ENCODE data around the gene OSCP1.

The OSCP1 gene

DNA sequence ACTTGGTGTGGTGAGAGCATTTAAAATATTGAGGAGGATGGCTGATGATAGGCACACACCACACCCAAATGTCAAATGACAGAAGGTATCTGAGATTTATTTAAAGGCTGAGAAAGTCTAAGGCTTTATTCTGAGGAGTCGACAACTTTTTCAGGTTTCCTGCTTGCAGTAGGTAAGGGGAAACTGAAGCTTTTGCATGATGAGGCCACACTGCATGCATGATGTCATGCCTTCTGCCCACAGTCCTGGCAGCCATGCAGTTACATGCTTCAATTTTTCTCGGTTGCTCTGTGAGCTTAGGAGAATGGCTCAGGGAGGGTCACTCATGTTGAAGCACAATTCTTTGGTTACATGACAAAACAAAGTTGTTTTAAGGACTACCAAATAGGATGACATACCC lies 7.0 kb downstream of the OSCP1 start:
- DNase-seq: no peak

- no peak for DNase-seq
Measured at GRCh38 chr1:36442337-36442736, 7.9 kb downstream of the OSCP1 start.

- DNase-seq: no peak
Measured at GRCh38 chr1:36440646-36441045, 9.6 kb downstream of the OSCP1 start.

GRCh38 chr1:36440044-36440443 lies 10.2 kb downstream of the OSCP1 start:
- no peak for DNase-seq

DNA sequence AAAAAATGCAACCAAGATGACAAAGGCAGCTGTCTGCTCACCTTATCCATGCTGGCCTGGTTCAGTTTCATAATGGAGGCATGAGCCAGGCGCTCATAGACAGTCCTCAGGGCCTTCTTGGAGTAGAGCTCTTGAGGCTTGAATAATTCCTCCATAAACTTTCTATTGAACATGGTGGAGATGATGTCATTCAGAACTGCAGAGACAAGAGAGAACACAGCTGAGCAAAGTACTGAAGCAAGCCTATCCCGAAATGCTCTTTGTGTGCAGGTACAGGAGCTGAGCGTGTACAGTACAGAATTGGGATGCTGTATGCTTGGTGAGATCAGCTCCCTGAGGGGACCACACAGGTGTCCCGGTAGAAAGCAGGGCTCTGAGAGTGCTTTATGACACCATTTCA lies 11.5 kb downstream of the OSCP1 start:
- no peak for DNase-seq

GRCh38 chr1:36436821-36437220 lies 13.4 kb downstream of the OSCP1 start:
- DNase-seq: no peak

- DNase-seq: no peak
Measured at GRCh38 chr1:36433102-36433501, 17.1 kb downstream of the OSCP1 start.

DNA sequence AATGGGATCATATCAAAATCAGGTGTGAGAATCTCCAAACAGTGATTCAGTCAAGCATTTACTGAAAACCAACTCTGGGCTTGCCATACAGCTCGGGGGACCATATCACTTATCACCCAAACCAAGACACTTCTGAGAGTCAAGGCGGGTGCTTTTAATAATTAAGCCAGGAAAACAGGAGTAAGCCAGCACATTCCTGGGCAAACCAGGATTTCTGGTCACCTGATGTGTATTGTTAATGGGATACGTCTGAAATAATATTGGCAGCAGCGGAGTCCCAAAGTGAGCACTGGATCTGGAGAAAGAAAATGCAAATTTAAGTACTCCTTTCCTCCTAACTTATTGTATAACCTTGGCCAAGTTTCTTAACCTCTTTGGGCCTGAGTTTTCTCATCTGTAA lies 17.6 kb downstream of the OSCP1 start:
- no peak for DNase-seq

- no peak for DNase-seq
Measured at GRCh38 chr1:36425791-36426190, 24.5 kb downstream of the OSCP1 start.

DNA sequence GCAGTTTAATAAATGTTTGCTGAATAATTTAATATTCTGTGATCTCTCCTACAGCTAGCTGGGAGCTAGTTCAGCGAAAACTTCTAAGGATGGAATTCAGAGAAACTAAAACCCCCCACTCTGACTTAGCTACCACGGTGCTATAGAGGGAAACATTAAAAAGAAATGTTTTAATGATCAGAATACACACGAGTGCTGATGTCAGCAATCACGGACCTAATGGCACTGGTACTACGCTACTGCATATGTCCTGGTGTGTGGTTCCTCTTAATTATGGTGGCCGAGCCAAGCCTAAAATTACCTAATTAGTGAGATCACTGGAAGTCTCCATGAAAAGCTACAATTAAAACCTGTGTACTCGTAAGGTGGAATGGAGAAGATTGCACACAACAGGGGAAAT lies 28.6 kb downstream of the OSCP1 start:
- DNase-seq: no peak

- DNase-seq: peak; percentile 95 to 97
Measured at GRCh38 chr1:36420836-36421317, 29.4 kb downstream of the OSCP1 start.

GRCh38 chr1:36420409-36420808 lies 29.8 kb downstream of the OSCP1 start:
- no peak for DNase-seq

- DNase-seq: no peak
Measured at GRCh38 chr1:36419569-36419968, 30.7 kb downstream of the OSCP1 start.

DNA sequence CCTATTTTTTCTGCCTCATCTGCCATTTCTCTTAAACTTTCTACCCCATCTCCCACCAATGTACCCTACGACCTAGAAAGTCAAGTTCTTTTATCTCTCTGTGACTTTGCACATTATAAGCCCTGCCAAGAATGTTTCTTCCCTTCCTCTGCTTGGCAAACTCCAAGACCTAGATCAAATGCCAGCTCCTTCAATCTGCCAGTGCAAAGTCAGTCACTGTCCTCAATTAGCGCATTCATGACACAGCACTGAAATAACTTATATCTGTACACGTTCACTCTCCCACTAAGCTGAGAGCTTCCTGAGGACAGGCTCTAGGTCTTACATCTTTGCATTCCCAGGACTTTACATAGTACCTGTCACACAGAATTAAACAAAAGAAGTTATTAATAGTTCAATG lies 31.1 kb downstream of the OSCP1 start:
- no peak for DNase-seq

DNA sequence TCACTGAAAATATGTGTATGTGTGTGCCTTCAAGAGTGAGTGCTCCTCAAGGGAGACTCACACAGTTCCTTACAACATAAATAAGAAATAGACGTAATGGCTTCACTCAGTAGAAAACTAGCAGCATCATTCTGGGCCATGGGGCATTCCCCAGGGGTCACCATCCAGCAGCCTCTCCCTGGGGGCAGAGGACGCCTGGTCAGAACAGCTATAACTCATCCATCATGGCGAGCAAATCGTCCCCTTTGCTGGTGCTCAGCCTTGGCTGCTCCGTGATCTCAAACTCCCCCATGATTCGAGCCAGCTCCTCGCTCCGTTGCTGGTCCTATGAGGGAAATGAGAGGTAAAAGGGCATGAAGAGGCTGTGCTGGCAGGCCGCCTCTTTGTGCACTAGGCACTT lies 32.3 kb downstream of the OSCP1 start:
- DNase-seq: no peak

DNA sequence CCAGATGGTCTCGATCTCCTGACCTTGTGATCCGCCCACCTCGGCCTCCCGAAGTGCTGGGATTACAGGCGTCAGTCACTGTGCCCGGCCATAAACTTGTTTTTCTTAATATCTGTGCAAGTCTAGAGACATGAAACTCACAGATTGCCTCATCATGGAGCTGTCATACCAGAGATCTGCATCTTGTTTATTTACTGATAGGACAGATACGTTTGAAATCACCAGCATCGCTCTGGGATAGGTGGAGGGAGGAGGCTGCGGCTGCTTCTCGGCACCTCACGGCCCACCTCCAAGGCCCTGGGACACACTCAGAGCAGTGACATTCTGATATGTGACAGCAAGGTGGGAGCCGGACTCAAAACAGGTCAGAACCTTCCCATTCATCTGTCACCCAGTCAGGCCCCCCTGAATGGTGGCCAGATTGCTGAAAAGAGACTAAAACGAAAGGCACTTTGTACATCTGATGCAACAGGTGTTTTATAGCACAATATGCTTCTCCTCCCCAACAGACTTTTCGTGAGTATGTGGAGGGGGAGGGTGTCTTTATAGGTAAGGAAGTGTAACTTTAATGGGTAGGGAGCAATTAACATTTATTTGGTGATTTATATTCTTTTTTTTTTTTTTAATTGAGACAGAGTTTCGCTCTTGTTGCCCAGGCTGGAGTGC lies 34.5 kb downstream of the OSCP1 start:
- DNase-seq: no peak

DNA sequence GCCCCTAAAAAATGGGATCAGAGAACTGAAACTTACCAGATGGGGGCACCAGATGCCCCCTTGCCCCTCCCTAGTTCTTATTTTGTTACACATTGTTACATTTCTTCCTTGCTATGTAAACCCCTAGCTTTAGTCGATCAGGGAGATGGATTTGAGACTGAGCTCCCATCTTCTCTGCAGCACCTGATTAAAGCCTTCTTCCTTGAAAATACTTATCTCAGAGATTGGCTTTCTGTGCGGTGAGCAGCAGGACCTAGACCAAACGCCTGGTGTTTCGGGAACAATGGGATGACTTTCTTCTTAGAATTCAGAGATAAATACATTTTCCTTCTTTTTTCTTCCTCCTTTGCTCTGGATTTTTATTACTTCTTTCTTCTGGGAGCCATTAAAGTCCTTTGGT lies 35.9 kb downstream of the OSCP1 start:
- DNase-seq: no peak

DNA sequence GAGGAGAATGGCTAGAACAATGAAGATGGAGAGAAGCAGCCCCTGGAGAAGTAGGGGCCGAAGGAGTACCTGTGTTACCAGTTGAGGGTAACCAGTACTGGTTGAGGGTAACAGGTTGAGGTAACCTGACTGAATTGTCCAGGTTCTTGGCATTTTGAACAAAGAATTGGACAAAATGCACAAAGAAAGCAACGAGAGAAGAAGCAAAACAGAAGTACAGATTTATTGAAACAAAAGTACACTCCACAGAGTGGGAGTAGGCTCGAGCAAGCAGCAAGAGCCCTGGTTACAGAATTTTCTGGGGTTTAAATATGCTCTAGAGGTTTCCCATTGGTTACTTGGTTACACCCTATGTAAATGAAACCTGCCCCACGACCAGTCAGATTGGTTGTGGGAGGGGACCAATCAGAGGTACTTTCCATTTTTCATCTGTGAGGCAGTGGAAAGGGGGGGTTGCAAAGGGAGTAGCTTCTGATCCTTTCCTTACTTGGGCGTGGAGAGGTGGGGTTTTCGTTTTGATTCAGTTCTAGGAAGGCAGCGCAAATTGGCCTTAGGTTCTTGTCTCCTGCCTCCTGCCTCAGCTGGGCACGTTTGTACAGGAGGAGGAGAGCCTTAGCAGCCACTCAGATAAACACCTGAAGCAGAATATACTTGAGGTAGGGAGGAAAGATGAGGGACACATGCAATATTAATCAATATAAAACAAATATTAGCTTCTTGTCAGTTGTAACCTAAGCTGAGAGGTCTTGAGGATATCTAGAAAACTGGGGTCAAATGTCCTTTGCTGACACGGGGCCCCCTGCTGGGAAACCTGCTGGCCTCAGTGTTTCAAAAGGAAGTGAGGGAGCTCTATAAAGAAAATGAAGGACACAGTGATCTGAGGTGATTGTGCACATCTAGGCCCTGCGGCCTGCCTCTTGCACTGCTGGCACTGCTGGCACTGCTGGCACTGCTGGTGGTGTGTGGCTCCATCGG lies 38.3 kb downstream of the OSCP1 start:
- peak; percentile 32 to 49 for DNase-seq

GRCh38 chr1:36408479-36408878 lies 41.8 kb downstream of the OSCP1 start:
- DNase-seq: no peak

GRCh38 chr1:36406440-36406839 lies 43.8 kb downstream of the OSCP1 start:
- no peak for DNase-seq

DNA sequence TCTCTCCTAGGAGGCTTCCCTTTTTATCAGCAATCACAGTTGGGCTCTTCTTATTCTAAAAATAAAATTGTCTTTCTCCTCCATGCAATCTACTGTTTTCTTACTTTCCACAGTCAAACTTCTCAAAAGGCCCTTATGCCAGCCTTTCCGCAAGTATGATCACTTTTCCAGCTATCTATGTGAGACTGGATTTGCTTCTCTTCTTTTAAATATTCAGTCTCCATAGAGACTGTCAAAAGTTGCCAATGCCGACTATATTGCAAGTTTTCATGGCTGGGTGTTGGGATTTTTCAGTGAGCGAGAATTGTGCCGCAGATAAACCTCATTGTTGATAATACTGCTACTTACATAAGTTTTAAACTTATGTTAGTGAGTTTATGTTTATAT lies 47.8 kb downstream of the OSCP1 start:
- DNase-seq: no peak

GRCh38 chr1:36401602-36402503 lies 48.4 kb downstream of the OSCP1 start:
- DNase-seq: no peak
